Progenitor cell of endocrine pancreas (in vitro differentiated cells): ENCODE measurements around the gene ITPR2. TPM values are rescaled to one million over a fixed set of nuclear protein-coding genes. Genes with fewer than 3 reads are reported as not detected.

ENCODE experiments used
- DNase-seq: peaks from one replicate; pipeline ENCODE4 v3.0.0; 2021; ENCODE audit warnings: low spot score; ENCODE audit not compliant: unreplicated experiment
- H3K27ac Mint-ChIP-seq: 2 replicates; pipeline ENCODE4 v1.8.0; 2021; ENCODE audit warnings: mild to moderate bottlenecking, moderate library complexity, mixed read lengths
- H3K27me3 Mint-ChIP-seq: 2 replicates; pipeline ENCODE4 v1.8.0; 2021; ENCODE audit warnings: mixed read lengths
- H3K36me3 Mint-ChIP-seq: 2 replicates; pipeline ENCODE4 v1.8.0; 2022; ENCODE audit warnings: mixed read lengths; ENCODE audit not compliant: insufficient read depth
- H3K4me1 Mint-ChIP-seq: 2 replicates; pipeline ENCODE4 v1.8.0; 2021; ENCODE audit warnings: low read depth, mixed read lengths
- H3K4me3 Mint-ChIP-seq: 2 replicates; pipeline ENCODE4 v1.8.0; 2021; ENCODE audit warnings: low read depth, mild to moderate bottlenecking, moderate library complexity, mixed read lengths
- H3K9me3 Mint-ChIP-seq: 2 replicates; pipeline ENCODE4 v1.8.0; 2021; ENCODE audit warnings: low read depth, mixed read lengths
- total RNA-seq: library from RNA; stranded (reverse); gene quantifications from 2 replicates; pipeline ENCODE4 v1.2.1, GENCODE V29; 2021
- TF ChIP-seq, protein P1 (sequence below): fragments of 200-600 bp; sonication (generic); IDR thresholded peaks from one replicate; pipeline ENCODE4 v1.5.0; 2021; ENCODE audit warnings: antibody characterized with exemption, mild to moderate bottlenecking; ENCODE audit not compliant: unreplicated experiment

Gene ITPR2
- total RNA-seq, 1 donor from 2014 or later, result 72.4 TPM

- H3K9me3 Mint-ChIP-seq, result no peaks in the 10 kb centered on the region
- TF ChIP-seq, protein P1, sequence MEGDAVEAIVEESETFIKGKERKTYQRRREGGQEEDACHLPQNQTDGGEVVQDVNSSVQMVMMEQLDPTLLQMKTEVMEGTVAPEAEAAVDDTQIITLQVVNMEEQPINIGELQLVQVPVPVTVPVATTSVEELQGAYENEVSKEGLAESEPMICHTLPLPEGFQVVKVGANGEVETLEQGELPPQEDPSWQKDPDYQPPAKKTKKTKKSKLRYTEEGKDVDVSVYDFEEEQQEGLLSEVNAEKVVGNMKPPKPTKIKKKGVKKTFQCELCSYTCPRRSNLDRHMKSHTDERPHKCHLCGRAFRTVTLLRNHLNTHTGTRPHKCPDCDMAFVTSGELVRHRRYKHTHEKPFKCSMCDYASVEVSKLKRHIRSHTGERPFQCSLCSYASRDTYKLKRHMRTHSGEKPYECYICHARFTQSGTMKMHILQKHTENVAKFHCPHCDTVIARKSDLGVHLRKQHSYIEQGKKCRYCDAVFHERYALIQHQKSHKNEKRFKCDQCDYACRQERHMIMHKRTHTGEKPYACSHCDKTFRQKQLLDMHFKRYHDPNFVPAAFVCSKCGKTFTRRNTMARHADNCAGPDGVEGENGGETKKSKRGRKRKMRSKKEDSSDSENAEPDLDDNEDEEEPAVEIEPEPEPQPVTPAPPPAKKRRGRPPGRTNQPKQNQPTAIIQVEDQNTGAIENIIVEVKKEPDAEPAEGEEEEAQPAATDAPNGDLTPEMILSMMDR, result no peak
Measured at GRCh38 chr12:26345471-26346003, 487.5 kb downstream of the ITPR2 start.

DNA sequence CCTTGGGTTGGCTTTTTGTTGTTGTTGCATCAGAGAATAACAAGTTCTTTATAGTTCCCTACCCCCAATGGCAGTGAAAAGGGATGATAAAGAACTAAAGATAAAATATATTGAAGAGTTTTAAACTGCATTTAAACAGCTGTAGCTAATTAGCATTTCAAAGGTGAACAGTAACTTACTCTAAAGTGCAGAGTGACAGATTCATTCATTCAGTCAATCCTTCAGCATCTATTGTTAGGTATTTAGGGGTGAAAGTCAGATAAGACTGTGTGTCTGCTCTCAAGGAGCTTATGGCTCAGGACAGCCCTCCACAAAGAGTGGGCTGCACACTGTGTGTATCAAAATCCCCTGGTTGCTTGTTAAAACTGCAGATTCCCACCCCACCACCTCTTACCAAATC lies 491.5 kb downstream of the ITPR2 start:
- H3K36me3 Mint-ChIP-seq, result peaks cover 3% of the 10 kb centered on the region
- H3K4me3 Mint-ChIP-seq, result no peak overlapping the region
- H3K9me3 Mint-ChIP-seq, result no peaks in the 10 kb centered on the region
- TF ChIP-seq, protein P1, result no peak
- no peak for DNase-seq
- H3K4me1 Mint-ChIP-seq, result peaks cover 4% of the 10 kb centered on the region
- H3K27ac Mint-ChIP-seq, result no peak overlapping the region
- H3K27me3 Mint-ChIP-seq, result no peaks in the 10 kb centered on the region

More at GRCh38 chr12:26345471-26346003, 487.5 kb downstream of the ITPR2 start:
- Mint-ChIP-seq H3K27ac (no peak overlapping the region), H3K4me1 (peaks cover 4% of the 10 kb centered on the region), H3K4me3 (no peak overlapping the region), H3K27me3 (no peaks in the 10 kb centered on the region), H3K36me3 (no peaks in the 10 kb centered on the region)
- no peak for DNase-seq

- TF ChIP-seq, protein P1, result no peak
- DNase-seq, result no peak
- H3K27ac Mint-ChIP-seq, result no peak overlapping the region
Measured at GRCh38 chr12:26340649-26341048, 492.3 kb downstream of the ITPR2 start.

DNA sequence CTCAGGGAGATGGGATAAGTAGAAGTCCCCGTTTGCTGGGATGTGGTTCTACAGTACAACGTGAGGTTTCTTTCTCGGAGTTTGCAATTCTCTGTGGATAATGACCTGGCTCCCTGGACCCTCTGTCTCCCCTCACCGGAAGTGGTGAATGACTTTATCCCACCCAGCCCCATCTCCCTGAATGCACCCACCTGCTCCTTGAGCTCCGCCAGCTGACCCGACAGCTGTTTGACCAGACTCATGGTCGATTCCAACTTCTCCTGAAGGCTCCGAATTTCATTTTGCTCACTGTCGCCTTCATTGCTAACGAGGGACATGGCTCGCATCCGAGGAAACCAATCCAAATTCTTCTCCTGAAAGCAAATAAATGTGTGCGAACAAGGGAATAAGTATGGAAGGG lies 493.0 kb downstream of the ITPR2 start:
- H3K9me3 Mint-ChIP-seq, result no peaks in the 10 kb centered on the region
- TF ChIP-seq, protein P1, result no peak
- no peak overlapping the region for H3K27ac Mint-ChIP-seq
- H3K4me3 Mint-ChIP-seq, result no peak overlapping the region
- no peak for DNase-seq
- H3K27me3 Mint-ChIP-seq, result no peaks in the 10 kb centered on the region
- peaks cover 4% of the 10 kb centered on the region for H3K4me1 Mint-ChIP-seq
- peaks cover 3% of the 10 kb centered on the region for H3K36me3 Mint-ChIP-seq

More at GRCh38 chr12:26340649-26341048, 492.3 kb downstream of the ITPR2 start:
- peaks cover 4% of the 10 kb centered on the region for H3K4me1 Mint-ChIP-seq
- H3K4me3 Mint-ChIP-seq, result no peak overlapping the region
- H3K27me3 Mint-ChIP-seq, result no peaks in the 10 kb centered on the region
- no peaks in the 10 kb centered on the region for H3K9me3 Mint-ChIP-seq
- peaks cover 3% of the 10 kb centered on the region for H3K36me3 Mint-ChIP-seq

- Mint-ChIP-seq H3K36me3 (peaks cover 3% of the 10 kb centered on the region), H3K27ac (no peak overlapping the region), H3K27me3 (no peaks in the 10 kb centered on the region), H3K4me1 (peaks cover 4% of the 10 kb centered on the region), H3K9me3 (no peaks in the 10 kb centered on the region), H3K4me3 (no peak overlapping the region)
- no peak for DNase-seq
- TF ChIP-seq, protein P1, result no peak
Measured at GRCh38 chr12:26338586-26339572, 494.1 kb downstream of the ITPR2 start.
